GM12874 (cell line): ENCODE data around the gene PRKACG.

Source experiments
- TF ChIP-seq, protein P1 (sequence below): IDR thresholded peaks from 2 replicates; pipeline ENCODE4 v1.5.1; 2011; ENCODE audit warnings: low read depth, mild to moderate bottlenecking, control low read depth, low read length, moderate library complexity; ENCODE audit not compliant: insufficient read depth

PRKACG gene

DNA sequence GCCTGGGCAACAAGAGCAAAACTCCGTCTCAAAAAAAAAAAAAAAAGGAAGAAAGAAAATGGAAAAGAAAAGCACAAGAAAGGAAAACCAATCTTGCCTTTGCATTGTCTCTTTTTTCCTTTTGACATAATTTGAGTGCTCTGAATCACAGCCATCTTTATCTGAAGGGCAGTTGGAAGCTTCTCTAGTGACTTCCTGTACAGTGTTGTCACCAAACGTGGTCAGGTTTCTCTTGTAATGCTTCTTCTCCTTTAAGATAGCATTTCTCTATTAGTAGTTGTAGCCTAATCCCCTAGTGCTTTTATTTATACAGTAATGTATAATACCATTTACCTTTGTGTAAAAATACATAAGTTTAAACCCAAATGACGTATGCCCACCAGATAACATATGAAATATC lies 18.1 kb downstream of the PRKACG start:
- TF ChIP-seq, protein P1, sequence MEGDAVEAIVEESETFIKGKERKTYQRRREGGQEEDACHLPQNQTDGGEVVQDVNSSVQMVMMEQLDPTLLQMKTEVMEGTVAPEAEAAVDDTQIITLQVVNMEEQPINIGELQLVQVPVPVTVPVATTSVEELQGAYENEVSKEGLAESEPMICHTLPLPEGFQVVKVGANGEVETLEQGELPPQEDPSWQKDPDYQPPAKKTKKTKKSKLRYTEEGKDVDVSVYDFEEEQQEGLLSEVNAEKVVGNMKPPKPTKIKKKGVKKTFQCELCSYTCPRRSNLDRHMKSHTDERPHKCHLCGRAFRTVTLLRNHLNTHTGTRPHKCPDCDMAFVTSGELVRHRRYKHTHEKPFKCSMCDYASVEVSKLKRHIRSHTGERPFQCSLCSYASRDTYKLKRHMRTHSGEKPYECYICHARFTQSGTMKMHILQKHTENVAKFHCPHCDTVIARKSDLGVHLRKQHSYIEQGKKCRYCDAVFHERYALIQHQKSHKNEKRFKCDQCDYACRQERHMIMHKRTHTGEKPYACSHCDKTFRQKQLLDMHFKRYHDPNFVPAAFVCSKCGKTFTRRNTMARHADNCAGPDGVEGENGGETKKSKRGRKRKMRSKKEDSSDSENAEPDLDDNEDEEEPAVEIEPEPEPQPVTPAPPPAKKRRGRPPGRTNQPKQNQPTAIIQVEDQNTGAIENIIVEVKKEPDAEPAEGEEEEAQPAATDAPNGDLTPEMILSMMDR: no peak

DNA sequence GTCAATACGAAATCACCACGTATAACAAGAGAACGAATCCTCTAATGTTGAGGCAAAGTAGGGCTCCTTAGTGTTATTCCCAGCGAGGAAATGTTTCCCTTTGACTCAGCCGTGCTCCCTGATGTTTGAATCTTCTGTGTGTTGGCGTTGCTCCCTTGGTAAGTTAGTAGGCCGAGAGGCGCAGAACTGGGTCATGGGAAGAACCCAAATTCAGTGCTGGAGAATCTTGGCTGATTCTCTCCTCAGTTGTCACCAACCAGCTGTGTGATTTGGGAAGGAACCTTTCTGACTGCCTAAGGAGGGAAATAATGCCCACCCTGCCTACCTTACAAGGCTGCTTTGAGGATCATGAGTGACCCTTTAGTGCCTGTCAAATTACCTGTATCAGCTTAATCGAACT lies 22.5 kb downstream of the PRKACG start:
- TF ChIP-seq, protein P1: no peak

DNA sequence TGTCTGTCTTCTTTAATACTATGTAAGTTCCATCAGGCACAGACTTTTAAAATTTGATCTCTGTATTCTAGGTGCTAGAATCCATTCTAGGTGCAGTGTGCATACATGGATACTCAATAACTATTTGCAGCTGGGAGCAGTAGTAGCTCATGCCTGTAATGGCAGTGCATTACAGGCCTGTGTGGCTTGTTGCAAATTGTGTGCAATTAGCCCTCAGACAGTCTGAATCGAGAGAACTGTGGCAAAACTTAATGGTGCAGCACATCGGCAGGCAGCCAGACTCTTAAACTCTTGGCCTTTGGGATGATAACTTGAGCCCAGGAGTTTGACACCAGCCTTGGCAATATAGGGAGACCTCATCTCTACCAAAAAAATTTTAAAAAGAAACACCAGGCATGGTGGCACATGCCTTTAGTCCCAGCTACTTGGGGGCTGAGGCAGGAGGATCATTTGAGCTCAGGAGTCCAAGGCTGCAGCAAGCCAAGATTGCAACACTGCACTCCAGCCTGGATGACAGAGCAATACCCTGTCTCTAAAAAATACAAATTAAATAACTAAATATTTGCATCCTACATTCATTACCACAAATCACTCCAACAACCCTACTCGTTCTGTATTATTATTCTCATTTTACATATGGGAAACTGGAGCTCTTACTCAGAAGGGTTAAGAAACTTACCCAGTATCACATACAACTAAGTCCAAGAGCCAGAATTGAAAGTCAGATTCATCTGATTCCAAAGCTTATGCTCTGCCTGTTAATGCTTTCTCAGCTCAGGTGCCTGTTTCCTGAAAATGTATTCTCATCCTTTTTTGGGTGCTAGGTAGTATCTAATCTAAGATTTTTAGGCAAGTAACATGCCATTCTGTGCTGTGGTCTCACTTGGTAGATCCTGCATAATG lies 30.1 kb downstream of the PRKACG start:
- TF ChIP-seq, protein P1: no peak

DNA sequence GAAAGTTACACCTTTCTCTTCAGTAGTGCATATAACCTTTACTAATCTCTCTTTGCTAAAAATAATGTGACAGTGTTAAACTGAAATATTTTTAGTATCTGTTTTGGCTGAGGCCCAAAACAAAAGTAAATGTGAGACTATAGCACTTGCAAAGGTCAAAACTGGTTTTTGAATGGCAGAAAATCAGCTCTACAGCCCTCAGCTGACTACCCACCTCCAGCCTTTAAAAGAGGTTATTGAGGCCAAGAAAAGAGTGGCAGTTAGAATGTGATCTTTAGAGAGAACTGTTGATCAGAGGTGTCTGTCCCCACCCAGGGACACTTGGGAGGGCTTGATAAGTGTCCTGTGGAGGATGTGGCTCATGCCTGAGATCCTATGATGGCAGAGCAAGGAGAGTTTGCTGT lies 30.9 kb downstream of the PRKACG start:
- TF ChIP-seq, protein P1: no peak

DNA sequence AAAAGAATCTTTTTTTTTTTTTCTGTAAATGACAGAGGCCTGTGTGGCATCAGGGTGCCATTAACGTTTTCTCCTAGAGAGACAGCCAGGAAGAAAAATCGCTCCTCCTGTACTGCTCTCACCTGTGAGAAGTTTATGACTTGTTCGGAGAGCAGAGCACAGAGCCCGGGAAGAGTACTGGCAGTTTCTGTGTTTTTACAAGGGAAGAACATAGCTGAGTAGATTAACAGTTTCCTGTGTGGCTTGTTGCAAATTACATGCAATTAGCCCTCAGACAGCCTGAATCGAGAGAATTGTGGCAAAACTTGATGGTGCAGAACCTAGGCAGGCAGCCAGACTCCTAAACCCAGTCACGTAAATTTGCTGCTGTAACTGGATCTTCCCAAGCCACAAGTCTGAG lies 32.1 kb downstream of the PRKACG start:
- TF ChIP-seq, protein P1: no peak

DNA sequence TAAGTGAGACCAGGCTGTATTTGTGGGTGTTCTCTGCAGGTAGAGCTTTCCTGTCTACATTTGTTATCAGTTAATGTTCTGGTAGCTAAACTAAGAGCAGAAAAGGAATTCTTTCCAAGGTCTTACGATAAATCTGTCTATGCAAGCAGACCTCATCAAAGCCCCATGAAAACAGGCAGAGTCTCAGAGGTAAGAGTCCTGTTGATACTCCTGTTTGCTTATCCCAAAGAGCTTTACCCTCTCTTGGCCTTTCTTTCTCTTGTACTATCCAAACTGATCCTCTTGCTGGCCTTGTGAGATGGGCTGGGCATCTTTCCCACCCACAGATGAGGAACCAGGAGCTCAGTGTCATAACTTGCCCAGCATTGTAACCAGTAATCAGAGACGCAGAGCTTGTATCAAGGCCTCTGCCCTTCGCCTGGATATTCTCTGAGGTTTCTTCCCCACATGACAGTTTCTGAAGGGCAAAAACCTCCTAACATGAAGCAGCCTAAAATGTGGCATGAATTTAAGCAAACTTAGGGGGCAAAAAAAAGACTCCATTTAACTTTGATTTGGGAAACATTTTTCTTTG lies 33.5 kb downstream of the PRKACG start:
- TF ChIP-seq, protein P1: no peak

DNA sequence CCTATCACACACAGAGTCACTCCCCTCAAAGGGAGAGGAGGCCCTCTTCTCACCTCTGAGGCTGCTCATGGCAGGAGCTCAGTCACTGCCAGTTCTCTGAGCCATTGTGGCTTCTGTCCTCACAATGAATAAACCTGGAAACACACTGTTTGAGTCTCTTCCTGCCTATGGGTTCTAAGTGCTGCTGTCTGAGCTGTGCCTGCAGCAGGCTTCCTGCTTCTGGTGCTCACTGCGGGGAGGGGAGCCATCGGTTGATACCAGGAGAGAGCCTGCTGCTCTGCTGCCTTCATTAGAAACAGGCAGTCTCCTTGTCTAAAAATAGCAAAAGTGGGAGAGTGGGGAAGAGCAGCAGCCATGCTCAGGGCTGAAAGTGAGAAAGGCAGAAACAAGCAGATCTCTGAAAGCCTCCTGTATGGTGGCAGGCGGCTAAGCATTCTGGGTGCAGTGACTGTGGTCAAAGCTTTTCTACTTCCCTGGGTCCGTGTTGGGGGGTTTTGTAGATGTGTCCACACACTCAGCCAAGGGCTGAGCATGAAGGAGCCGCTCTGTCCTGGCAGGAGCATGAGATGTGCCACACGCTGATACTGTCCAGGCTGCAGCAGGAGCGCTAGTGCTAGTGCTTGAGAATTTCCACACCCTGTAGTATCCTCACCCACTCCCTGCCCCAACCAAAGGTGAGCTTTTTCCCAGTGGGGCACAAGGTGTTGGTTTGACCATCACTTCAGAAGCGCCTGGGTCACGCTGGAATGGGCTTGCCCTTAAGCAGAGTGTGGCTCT lies 34.2 kb downstream of the PRKACG start:
- TF ChIP-seq, protein P1: no peak
